Anterior cingulate cortex (tissue), 58 donors: ENCODE measurements around the gene ALDH3B2.
"Not testable (repeated sequence)": the region's sequence is repeated elsewhere in the genome, so short reads cannot be mapped to it uniquely, and the experiment has no call there.

Experiments
- DNase-seq, 58 donors: peaks; one replicate each; lab custom pipeline; 2025; lab: John Stamatoyannopoulos, UW

ALDH3B2 gene

DNA sequence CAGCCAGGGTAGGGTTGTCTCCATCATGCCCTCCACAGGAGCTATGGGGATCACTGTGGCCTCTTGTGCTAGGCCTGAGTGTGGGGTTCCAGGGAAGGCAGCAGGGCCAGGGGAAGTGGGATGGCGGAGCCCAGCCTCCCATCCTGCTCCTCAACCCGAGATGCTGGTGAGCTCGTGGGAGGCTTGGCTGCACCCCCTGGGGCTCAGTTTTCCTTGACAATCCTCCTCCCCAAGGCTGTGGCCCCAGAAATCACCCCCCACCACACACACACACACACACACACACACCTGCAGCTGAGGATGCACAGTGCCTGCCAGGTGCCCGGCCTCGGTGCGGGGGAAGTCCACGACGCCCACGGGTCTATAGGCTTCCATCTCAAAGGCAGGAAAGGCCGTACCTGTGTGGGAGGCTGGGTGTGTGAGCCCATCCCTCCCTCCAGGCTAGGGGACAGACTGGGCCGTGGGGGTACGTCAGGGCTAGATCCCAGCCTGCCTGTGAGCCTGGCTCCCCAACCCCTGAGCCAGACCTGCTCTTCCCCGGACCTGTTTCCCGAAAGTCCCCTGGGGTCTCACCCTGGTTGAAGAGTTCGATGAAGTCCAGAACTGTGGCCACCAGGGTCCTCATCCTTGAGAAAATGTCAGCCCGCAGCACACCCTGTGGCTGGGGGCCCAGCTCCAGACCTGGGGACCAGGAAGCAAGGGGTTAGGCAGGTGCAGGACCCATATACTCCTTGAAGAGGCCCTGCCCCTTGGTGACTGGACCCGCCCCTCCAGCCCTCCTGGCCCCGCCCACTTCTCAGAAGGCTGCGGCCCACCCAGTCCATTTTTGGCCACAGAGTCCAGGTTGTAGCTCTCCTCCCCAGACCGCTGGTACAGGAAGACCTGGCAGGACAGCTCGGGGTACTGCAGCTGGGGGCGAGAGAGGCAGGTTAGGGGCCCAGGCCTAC is 29.7 kb downstream of the ALDH3B2 start:
- no peak for DNase-seq

GRCh38 chr11:67644042-67644441 is 30.4 kb downstream of the ALDH3B2 start:
- DNase-seq: no peak

DNA sequence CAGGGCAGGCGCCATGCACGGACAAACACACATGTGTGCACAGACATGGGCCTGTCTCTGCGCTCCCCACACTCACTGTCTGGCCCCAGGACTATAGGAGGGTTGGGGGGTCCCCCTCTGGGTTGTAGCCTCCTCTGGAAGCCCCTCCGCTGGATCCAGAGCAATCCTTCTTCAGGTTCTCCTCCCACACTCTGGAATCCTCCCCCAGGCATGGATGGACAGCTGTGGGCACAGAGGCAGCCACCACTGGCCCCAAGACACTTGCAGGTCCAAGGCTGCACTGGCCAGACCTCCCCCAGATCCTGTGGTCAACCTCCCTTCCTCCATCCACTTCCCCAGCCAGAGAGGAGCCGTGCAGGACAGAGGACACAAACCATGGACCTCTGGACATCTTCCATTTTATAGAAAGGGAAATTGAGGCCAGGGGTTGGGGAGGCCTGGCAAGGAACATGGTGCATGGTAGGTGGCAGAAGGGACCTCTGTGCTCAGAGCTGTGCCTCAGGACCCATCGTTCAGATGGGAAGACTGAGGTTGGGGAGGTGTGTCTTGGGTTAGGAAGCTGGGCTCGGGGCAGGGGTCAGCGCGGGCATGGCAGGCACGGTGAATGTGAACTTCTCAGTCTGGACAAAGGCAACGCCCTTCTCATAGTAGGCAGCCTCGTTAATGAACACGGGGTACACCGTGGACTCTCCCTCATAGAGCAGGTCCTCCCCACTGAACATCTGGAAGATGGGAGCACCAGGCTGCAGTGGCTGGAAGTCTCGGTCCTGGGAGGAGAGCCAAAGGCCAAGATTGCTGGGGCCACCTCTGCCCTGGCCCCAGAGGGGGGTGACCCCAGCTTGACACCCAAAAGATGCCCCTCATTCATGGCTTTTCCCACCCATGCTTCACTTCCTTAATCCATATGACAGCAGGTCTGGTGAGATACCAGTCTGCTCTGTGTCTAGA is 32.0 kb downstream of the ALDH3B2 start:
- DNase-seq: no peak

- no peak for DNase-seq
Observed at GRCh38 chr11:67641338-67642172, 32.9 kb downstream of the ALDH3B2 start.

DNA sequence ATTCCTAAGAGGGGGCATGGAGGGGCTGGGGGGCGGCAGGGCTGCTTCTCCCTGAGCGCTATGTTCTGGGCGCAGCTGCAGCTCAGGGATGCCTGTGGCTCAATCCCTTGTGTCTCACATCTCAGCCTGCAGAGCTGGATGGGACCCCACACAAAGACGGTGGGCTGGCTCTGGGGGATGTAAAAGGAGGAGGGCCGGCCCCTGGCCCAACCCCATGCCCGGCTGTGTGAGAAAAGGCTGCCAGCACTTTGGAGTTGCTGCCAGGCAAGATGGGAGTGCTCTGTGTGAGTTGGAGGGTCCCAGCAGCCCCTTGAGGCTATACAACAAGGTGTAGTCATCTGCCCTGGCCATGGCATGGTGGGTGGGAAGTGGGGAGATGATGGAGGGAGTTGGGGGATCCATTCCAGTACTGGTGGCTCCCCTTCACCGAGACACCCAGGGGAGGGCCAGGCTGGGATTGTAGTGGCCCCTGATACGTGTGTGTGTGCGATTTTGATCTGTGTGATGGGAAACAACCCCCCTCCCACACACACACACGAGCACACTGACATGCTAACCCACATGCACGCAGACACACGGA is 33.6 kb downstream of the ALDH3B2 start:
- DNase-seq: no peak

DNA sequence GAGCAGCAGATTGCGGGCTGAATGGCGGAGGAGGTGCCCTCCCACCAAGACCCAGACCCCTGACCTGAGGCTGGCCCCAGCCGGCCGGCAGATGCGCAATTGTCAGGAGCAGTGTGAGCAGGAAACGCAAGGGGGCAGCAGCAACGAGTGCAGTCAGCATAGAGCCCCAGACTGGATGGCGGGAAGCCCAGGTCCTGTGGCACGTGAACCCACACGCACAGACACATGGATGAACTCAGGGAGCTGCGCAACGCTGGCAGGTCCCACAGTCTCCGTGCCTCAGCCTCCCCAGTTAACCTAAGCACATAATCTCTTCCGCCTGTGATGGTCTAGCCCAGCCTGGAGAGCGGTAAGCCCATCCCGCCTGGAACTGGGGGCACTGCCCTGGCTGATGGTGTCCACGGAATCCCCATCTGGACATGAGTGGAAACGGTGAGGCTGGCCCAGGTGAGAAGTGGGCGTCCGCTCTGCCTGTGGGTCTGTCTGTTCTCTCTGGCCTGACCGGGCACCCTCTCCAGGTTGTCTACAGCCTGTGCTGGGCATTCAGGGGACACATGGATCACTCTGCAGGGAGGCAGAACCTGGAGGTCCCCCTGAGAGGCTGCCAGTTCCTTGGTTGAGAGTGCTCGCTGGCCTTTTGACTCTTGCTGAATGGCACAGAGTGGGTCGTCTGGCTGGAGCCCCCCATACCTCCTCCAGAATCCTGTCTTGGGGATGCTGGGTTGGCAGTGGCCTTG is 34.2 kb downstream of the ALDH3B2 start:
- DNase-seq: peak in 41 of 58 donors; percentile 4 to 75 (median 37)

DNA sequence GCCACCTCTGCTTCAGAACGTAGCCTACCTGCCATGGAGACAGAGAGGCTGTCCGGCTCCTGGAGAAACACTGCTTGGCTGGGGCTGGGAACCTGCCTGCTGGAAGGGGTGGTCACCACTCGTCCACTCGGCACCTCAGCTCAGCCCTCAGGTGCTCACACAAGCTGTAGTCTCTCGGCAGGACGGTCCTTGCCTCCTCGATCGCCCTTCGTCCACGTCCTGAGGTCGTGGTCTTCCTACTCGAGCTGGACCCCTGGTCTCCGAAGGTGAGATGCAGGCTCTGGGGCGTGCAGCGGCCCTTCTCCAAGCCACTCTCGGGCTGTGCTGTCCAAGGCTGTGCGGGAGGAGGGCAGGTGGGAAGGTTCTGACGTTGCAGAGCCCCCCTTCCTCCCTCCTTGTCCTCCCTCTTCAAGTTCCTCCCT is 35.0 kb downstream of the ALDH3B2 start, which contains the start of gene TBX10:
Gene TBX10, minus strand, starts transcription at position 326 of the 422 bp plus-strand sequence. Its CDS starts 291 bp downstream, at position 35.
- no peak for DNase-seq

DNA sequence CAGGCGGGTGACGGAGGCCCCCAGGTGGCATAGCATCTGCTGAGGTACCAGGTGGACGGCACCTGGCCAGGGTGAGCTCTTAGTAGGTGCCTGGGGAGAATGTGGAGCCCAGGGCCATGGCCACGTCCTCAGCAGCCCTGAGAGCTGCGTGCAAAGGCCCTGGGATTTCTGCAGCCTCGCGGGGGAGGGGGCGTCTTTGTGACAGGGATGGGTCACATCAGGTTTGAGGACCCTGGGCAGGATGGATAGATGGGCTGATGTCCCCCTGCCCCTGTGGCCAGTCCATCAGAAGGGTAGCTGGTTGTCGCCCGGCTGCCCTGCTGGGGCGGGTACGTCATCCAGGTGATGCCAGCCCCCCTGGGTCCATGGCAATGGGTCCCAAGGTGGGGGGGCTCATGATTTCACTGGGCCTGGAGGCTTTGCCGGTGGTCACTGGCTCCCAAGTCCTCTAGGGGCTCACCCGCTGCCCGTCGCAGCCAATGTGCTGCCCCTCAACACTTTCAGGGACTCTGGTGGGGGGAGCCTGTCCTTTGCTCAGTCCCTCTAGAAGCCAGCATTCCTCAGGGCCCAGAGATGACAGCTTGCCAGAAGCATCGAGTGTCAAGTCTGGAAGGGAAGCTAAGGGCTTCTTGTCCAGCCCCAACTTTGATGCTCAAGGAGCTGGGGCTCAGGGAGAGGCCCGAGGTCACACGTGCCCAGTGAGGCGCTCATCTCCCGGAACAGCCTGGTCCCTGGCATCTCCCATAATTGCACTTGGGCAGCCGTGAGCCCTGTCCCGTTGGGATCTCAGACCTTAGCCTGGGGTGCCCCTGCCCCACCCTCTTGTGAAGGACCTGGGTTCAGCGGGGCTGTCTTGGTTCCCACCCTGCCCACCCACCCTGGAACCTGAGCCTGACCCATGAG is 35.6 kb downstream of the ALDH3B2 start:
- no peak for DNase-seq

DNA sequence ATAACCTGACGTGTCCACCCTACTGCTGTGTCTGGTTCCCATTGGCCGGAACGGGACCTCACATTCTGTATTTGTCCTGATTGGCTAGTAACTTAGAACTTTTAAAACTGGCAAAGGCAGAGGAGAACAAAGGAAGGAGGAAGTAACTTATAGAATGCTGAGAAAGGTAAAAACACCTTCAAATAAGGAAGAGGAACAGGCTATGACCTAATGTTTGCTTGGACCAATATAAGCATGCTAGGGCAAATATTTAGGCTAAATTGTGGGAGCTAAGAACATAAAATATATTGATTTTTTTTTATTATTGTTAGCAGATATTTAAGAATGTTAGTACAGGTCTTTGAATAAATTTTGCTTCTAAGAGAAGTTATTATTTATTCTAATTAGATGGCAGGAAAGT is 37.0 kb downstream of the ALDH3B2 start:
- DNase-seq: not testable (repeated sequence)

- DNase-seq: no peak
Observed at GRCh38 chr11:67636962-67637361, 37.5 kb downstream of the ALDH3B2 start.

- no peak for DNase-seq
Observed at GRCh38 chr11:67635231-67635521, 39.2 kb downstream of the ALDH3B2 start.

DNA sequence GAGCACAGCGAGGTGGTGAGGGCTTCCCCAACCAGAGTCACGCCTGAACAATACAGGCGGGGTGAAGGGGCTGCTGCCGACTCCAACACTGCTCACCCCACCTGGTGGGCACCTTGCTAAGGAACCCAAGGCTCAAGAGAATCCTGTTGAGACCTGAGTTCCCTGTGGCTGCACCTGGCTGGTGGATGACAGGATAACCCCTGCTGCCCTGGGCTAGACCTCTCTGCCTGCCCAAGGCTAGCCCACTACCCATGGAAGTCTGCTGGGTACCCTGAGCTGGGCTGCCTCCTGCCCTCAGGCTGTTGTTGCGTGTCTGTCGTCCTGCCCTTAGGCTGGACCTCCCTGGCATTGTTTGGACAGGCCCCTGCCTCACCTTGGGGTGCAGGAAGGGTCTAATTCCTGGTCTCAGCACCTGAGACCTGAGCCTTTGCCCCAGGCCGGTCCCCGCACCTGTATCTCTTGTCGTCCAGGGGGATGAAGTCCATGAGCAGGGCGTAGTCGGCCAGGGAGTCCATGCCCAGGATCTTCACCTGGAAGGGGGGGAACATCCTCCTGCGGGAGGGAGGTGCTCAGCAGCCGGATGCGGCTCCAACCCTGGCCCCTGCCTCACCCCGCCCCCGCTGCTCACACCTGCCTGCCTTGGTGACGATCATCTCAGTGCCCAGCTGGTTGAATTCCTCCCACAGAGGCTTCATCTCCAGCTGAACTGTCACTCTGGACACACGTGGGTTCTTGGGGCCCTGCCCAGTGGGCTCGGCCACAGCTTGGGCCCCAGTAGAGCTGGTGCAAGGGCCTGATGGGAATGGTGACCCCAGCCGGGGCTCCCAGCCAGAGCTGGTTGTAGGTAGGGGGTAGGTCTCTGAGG is 39.8 kb downstream of the ALDH3B2 start:
- no peak for DNase-seq

DNA sequence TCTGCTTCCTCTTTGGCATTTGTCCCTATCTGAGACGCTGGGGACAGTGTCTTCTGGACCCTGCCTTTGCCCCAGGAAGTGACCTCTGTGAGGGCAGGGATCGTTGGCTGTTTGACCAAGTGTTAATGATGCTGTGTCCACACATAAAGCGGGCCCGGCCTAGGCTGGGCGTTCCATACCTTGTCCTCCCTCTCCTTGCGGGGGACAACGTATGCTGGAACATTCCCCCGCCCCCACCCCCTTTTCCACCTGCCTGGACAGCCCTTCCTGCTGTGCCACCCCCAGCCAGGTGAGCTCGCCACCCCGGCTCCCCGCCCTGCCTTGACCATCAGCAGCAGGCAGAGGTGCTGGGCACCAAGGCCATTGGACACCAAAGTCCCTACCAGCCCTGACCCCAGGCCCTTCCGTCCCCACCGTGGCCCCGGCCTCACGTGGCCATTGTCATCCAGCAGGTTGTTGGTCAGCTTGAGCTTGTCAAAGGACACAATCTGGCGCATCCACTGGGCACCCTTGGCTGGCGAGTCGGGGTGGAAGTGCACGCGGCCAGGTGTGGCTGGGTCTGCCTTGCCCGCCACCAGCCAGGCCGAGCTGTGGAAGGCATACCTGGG is 40.6 kb downstream of the ALDH3B2 start:
- no peak for DNase-seq

DNA sequence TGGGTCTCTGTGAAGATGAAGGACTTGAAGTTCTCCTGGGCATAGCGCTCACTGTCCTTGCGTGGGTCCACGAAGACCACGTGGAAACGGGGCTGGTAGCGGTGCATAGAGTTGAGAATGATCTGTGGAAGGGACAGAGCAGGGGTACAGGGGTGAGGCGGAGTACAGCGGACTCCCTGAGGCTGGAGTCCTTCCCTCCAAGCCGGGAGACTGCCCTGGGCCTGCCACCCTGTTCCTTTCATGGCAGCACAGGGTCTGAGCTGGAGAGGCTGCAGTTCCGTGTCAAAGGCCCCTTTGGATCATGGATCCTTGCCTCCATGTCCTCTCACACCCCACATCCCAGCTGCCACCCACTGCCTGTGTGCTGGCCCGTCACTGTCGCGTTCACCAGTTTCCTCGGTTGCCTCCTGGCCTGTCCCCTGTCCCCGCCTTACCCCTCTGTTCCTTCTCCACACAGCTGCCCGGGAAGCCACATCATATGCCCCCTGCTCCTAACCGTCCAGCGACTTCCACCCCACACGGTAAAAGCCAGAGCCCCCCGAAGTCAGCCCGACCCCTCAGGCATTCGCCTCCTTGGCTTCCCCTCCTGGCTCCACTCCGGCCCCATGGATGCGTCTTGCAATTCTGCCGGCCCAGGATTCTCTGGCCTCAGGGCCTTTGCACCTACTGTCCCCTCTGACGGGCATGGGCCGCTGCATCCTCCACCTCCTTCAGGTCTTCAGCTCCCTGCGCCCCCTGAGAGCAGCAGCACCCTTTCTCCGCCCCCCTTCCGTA is 41.3 kb downstream of the ALDH3B2 start:
- DNase-seq: no peak

GRCh38 chr11:67632175-67632981 is 42.0 kb downstream of the ALDH3B2 start:
- DNase-seq: no peak
